Activated T-helper 2 cell treated with anti-CD3 and anti-CD28 coated beads, Interferon-gamma antibody, Interleukin-2, Interleukin-4, amounts not matched to agents 10 μg/mL and 5 μg/mL and 100 μg/mL, durations not matched to agents 14 hours and 24 hours and 36 hours (primary cell): ENCODE results near the gene AFP. TPM values are rescaled to one million over a fixed set of nuclear protein-coding genes. Genes with fewer than 3 reads are reported as not detected.

ENCODE experiments used
- DNase-seq: peaks from one replicate; pipeline ENCODE4 v3.0.0; 2021; ENCODE audit warnings: low spot score
- H3K27ac Mint-ChIP-seq: one replicate; pipeline ENCODE4 v1.8.0; 2021; ENCODE audit warnings: mixed read lengths
- H3K27me3 Mint-ChIP-seq: one replicate; pipeline ENCODE4 v1.8.0; 2021; ENCODE audit warnings: low read depth, mixed read lengths
- H3K36me3 Mint-ChIP-seq: one replicate; pipeline ENCODE4 v1.8.0; 2021; ENCODE audit warnings: low read depth, mixed read lengths
- H3K4me1 Mint-ChIP-seq: one replicate; pipeline ENCODE4 v1.8.0; 2021; ENCODE audit warnings: low read depth, mixed read lengths
- H3K4me3 Mint-ChIP-seq: one replicate; pipeline ENCODE4 v1.8.0; 2021; ENCODE audit warnings: low read depth, mild to moderate bottlenecking, moderate library complexity, mixed read lengths
- H3K9me3 Mint-ChIP-seq: one replicate; pipeline ENCODE4 v1.8.0; 2021; ENCODE audit warnings: mixed read lengths
- intact Hi-C: fragments of 100-400 bp; cut with micrococcal nuclease; formaldehyde crosslinking; loops from one replicate; pipeline ENCODE4 v1.15.1; 2023
- total RNA-seq: library from RNA; stranded (reverse); gene quantifications from 2 replicates; pipeline ENCODE4 v1.2.3, GENCODE V29; 2022

The AFP gene
- total RNA-seq, 1 donor from 2014 or later: not detected

GRCh38 chr4:73418677-73419076, 17.3 kb upstream of the AFP start:
- no peak for DNase-seq
- intact Hi-C loops: no loop called here
- no peak overlapping the region for H3K4me3 Mint-ChIP-seq
- no peaks in the 10 kb centered on the region for H3K27me3 Mint-ChIP-seq
- H3K4me1 Mint-ChIP-seq: no peaks in the 10 kb centered on the region
- no peak overlapping the region for H3K27ac Mint-ChIP-seq
- no peaks in the 10 kb centered on the region for H3K36me3 Mint-ChIP-seq
- no peaks in the 10 kb centered on the region for H3K9me3 Mint-ChIP-seq

DNA sequence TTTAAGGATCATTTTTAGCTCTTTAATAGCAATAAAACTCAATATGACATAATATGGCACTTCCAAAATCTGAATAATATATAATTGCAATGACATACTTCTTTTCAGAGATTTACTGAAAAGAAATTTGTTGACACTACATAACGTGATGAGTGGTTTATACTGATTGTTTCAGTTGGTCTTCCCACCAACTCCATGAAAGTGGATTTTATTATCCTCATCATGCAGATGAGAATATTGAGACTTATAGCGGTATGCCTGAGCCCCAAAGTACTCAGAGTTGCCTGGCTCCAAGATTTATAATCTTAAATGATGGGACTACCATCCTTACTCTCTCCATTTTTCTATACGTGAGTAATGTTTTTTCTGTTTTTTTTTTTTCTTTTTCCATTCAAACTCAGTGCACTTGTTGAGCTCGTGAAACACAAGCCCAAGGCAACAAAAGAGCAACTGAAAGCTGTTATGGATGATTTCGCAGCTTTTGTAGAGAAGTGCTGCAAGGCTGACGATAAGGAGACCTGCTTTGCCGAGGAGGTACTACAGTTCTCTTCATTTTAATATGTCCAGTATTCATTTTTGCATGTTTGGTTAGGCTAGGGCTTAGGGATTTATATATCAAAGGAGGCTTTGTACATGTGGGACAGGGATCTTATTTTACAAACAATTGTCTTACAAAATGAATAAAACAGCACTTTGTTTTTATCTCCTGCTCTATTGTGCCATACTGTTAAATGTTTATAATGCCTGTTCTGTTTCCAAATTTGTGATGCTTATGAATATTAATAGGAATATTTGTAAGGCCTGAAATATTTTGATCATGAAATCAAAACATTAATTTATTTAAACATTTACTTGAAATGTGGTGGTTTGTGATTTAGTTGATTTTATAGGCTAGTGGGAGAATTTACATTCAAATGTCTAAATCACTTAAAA, 16.6 kb upstream of the AFP start:
- Mint-ChIP-seq H3K9me3 (no peaks in the 10 kb centered on the region), H3K4me1 (no peaks in the 10 kb centered on the region), H3K36me3 (no peaks in the 10 kb centered on the region), H3K27ac (no peak overlapping the region), H3K4me3 (no peak overlapping the region), H3K27me3 (no peaks in the 10 kb centered on the region)
- intact Hi-C loops: no loop called here
- no peak for DNase-seq

GRCh38 chr4:73420615-73421014, 15.4 kb upstream of the AFP start:
- Mint-ChIP-seq H3K9me3 (no peaks in the 10 kb centered on the region), H3K27me3 (no peaks in the 10 kb centered on the region), H3K27ac (no peak overlapping the region), H3K36me3 (no peaks in the 10 kb centered on the region), H3K4me1 (no peaks in the 10 kb centered on the region), H3K4me3 (no peak overlapping the region)
- DNase-seq: no peak
- intact Hi-C loops: no loop called here

DNA sequence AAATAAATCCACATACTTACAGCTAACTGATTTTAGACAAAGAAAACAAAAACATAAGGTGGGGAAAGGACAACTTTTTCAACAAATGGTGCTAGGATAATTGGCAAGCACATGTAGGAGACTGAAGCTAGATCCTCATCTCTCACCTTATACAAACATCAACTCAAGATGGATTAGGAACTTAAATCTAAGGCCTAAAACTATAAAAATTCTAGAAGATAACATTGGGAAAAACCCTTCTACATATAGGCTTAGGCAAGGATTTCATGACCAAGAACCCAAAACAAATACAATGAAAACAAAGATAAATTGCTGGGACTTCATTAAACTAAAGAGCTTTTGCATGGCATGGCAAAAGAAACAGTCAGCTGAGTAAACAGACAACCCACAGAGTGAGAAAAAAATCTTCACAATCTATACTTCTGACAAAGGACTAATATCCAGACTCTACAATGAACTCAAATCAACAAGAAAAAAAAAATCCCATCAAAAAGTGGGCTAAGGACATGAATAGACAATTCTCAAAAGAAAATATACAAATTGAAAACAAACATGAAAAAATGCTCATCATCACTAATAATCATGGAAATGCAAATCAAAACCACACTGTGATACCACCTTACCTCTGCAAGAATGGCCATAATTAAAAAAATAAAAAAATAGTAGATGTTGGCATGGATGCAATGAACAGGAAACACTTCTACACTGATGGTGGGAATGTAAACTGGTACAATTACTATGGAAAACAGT, 14.1 kb upstream of the AFP start:
- Mint-ChIP-seq H3K4me1 (no peaks in the 10 kb centered on the region), H3K9me3 (no peaks in the 10 kb centered on the region), H3K27me3 (no peaks in the 10 kb centered on the region), H3K4me3 (no peak overlapping the region), H3K27ac (no peak overlapping the region), H3K36me3 (no peaks in the 10 kb centered on the region)
- no peak for DNase-seq
- intact Hi-C loops: no loop called here

GRCh38 chr4:73422458-73422752, 13.6 kb upstream of the AFP start:
- Mint-ChIP-seq H3K27me3 (no peaks in the 10 kb centered on the region), H3K4me3 (no peak overlapping the region), H3K4me1 (no peaks in the 10 kb centered on the region), H3K36me3 (no peaks in the 10 kb centered on the region), H3K9me3 (no peaks in the 10 kb centered on the region), H3K27ac (no peak overlapping the region)
- DNase-seq: no peak
- intact Hi-C loops: no loop called here

DNA sequence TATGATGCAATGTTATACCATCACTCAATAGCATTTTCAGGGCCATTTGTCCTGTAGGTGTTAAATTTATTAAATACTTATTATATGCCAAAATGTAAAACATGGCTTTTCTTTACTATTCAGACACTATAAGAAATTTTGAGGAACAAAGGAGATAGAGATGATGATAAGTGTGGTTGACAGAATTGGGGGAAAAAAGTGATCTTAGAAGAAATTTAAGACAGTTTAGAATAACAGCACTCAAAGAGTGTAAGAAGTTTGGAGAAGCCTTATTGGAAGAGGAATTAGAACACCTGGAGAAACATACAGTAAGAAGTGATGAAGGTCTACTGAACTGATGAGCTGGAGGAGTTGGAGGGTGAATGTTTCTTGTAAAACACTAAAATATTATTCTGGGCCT, 12.8 kb upstream of the AFP start:
- intact Hi-C loops: no loop called here
- H3K27ac Mint-ChIP-seq: no peak overlapping the region
- H3K4me1 Mint-ChIP-seq: no peaks in the 10 kb centered on the region
- H3K4me3 Mint-ChIP-seq: no peak overlapping the region
- no peaks in the 10 kb centered on the region for H3K27me3 Mint-ChIP-seq
- no peaks in the 10 kb centered on the region for H3K9me3 Mint-ChIP-seq
- DNase-seq: no peak
- no peaks in the 10 kb centered on the region for H3K36me3 Mint-ChIP-seq

DNA sequence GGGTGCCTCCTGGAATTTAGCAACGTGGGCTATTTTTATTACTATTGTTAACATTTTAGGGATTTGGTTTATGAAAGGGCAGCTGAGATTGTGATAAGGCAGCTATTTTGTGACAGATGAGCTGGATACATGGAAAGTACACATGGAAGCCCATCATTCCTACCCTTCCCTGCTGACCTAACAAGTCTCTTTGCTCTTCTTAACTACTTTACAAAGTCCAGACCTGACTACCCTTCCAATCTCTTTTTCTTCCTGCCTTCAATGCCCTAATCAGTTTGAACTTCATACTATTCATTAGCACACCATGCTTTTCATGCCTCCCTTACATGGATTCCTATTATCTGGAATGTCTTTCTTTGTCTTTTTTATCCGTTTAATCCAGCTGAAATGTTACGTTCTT, 9.4 kb upstream of the AFP start:
- H3K27me3 Mint-ChIP-seq: no peaks in the 10 kb centered on the region
- no peak for DNase-seq
- intact Hi-C loops: no loop called here
- H3K27ac Mint-ChIP-seq: no peak overlapping the region
- no peaks in the 10 kb centered on the region for H3K36me3 Mint-ChIP-seq
- no peaks in the 10 kb centered on the region for H3K9me3 Mint-ChIP-seq
- no peaks in the 10 kb centered on the region for H3K4me1 Mint-ChIP-seq
- no peak overlapping the region for H3K4me3 Mint-ChIP-seq

- Mint-ChIP-seq H3K4me3 (no peak overlapping the region), H3K4me1 (no peaks in the 10 kb centered on the region), H3K36me3 (no peaks in the 10 kb centered on the region), H3K27ac (no peak overlapping the region), H3K9me3 (no peaks in the 10 kb centered on the region), H3K27me3 (no peaks in the 10 kb centered on the region)
- intact Hi-C loops: no loop called here
- no peak for DNase-seq
Measured at GRCh38 chr4:73429118-73429517, 6.9 kb upstream of the AFP start.

DNA sequence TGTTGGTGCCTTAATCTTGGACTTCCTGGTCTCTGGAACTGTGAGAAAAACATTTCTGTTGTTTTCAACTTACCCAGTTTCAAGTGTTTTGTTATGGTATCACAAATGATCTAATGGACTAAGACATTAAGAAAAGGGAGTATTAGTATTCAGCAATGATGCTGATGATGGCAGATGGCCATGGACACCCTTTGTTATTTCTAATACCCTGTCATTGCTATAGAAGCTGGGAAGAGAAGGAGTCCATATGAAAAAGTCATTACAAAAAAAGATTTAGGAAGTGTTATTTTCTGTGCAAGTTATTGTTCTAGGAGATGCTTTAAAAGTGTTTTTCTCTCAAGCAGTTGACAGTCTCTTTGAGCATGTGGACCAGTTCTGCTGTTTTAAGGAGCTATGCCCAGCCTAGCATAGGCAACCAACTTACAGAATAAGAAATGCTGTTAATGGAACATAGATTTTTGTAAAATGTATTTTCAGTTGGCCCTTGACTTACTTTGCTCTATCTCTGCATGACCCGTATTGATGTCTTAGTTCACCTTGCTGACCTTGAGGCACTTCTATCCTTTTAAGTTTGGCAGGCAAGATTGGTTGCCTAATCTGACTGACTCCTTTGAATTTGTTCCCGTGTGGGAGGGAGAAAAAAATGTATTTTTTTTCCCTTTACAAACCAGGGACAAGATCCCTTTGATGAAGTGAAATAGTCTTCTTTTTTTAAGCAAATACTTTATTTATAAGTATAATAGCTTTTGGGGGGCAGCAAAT, 6.0 kb upstream of the AFP start:
- no peak overlapping the region for H3K27ac Mint-ChIP-seq
- H3K27me3 Mint-ChIP-seq: no peaks in the 10 kb centered on the region
- no peaks in the 10 kb centered on the region for H3K4me1 Mint-ChIP-seq
- no peak overlapping the region for H3K4me3 Mint-ChIP-seq
- intact Hi-C loops: no loop called here
- no peak for DNase-seq
- no peaks in the 10 kb centered on the region for H3K9me3 Mint-ChIP-seq
- H3K36me3 Mint-ChIP-seq: no peaks in the 10 kb centered on the region

DNA sequence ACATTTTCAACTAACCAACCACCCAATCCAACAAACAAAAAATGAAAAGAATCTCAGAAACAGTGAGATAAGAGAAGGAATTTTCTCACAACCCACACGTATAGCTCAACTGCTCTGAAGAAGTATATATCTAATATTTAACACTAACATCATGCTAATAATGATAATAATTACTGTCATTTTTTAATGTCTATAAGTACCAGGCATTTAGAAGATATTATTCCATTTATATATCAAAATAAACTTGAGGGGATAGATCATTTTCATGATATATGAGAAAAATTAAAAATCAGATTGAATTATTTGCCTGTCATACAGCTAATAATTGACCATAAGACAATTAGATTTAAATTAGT, 4.2 kb upstream of the AFP start:
- Mint-ChIP-seq H3K4me1 (no peaks in the 10 kb centered on the region), H3K27me3 (no peaks in the 10 kb centered on the region), H3K4me3 (no peak overlapping the region), H3K36me3 (no peaks in the 10 kb centered on the region), H3K27ac (no peak overlapping the region), H3K9me3 (no peaks in the 10 kb centered on the region)
- DNase-seq: no peak
- intact Hi-C loops: no loop called here

GRCh38 chr4:73432169-73433000, 3.6 kb upstream of the AFP start:
- H3K4me3 Mint-ChIP-seq: no peak overlapping the region
- H3K36me3 Mint-ChIP-seq: no peaks in the 10 kb centered on the region
- H3K9me3 Mint-ChIP-seq: no peaks in the 10 kb centered on the region
- H3K4me1 Mint-ChIP-seq: no peaks in the 10 kb centered on the region
- no peak overlapping the region for H3K27ac Mint-ChIP-seq
- intact Hi-C loops: no loop called here
- no peaks in the 10 kb centered on the region for H3K27me3 Mint-ChIP-seq
- DNase-seq: no peak

DNA sequence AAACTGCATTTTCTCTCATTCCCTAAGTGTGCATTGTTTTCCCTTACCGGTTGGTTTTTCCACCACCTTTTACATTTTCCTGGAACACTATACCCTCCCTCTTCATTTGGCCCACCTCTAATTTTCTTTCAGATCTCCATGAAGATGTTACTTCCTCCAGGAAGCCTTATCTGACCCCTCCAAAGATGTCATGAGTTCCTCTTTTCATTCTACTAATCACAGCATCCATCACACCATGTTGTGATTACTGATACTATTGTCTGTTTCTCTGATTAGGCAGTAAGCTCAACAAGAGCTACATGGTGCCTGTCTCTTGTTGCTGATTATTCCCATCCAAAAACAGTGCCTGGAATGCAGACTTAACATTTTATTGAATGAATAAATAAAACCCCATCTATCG, 2.9 kb upstream of the AFP start:
- H3K9me3 Mint-ChIP-seq: no peaks in the 10 kb centered on the region

More for the DNA sequence above, 2.9 kb upstream of the AFP start:
- intact Hi-C loops: no loop called here
- no peak for DNase-seq
- Mint-ChIP-seq H3K4me3 (no peak overlapping the region), H3K4me1 (no peaks in the 10 kb centered on the region), H3K27ac (no peak overlapping the region), H3K27me3 (peaks cover 1% of the 10 kb centered on the region), H3K36me3 (no peaks in the 10 kb centered on the region)
